ENCODE measurements around the gene HEXIM2. TPM values are rescaled to one million over a fixed set of nuclear protein-coding genes. Genes with fewer than 3 reads are reported as not detected.

Gene HEXIM2
- total RNA-seq, 1 experiment from 2014 or later, result 12.5 TPM

- no peak overlapping the region for H2BK12ac ChIP-seq (ENCODE audit: insufficient read length, low read depth, low read length)
- no peaks in the 10 kb centered on the region for H3K23me2 ChIP-seq (ENCODE audit: insufficient read length, low read depth, low read length, poor library complexity, severe bottlenecking)
- no peak overlapping the region for H2BK5ac ChIP-seq (ENCODE audit: insufficient read length, low read length)
- no peak overlapping the region for H2AK5ac ChIP-seq (ENCODE audit: insufficient read length, low read length)
- H2AFZ ChIP-seq (ENCODE audit: low read length), result no peak overlapping the region
- Mint-ChIP-seq H3K27me3 (ENCODE audit: low read depth) (no peaks in the 10 kb centered on the region), H3K4me3 (no peak overlapping the region), H3K27ac (peak overlapping the region in 2 of 3 experiments; percentile 5 to 52; a peak in 3 of 7 replicates), H3K9me3 (no peaks in the 10 kb centered on the region), H3K36me3 (ENCODE audit: insufficient read depth in 1 of 3, low read depth in 3 of 3) (peaks cover 0 to 4% (median 0%) of the 10 kb centered on the region in 3 experiments; a peak in 4 of 7 replicates), H3K4me1 (peaks cover 8 to 33% of the 10 kb centered on the region in 2 experiments)
- no peaks in the 10 kb centered on the region for H3K4me1 ChIP-seq (ENCODE audit: insufficient read depth, low read length)
- H2BK120ac ChIP-seq (ENCODE audit: low read depth, low read length, poor library complexity, severe bottlenecking), result no peak overlapping the region
- H4K5ac ChIP-seq (ENCODE audit: insufficient read length, low read depth, low read length), result no peak overlapping the region
- no peak overlapping the region for H3K27ac ChIP-seq (ENCODE audit: insufficient read length, low read depth, low read length)
- H3K4me2 ChIP-seq (ENCODE audit: insufficient read depth, insufficient read length, low read length), result no peak overlapping the region
- no peaks in the 10 kb centered on the region for H3K9me3 ChIP-seq (ENCODE audit: control insufficient read depth, low read depth, low read length)
- no peaks in the 10 kb centered on the region for H4K20me1 ChIP-seq (ENCODE audit: control insufficient read depth, insufficient read depth, insufficient read length)
- H3K9ac ChIP-seq (ENCODE audit: extremely low read depth, insufficient read length, low read length), result no peak overlapping the region
- no peak overlapping the region for H4K91ac ChIP-seq (ENCODE audit: insufficient read length, low read depth, low read length)
- H2BK20ac ChIP-seq (ENCODE audit: low read depth, low read length, poor library complexity, severe bottlenecking), result no peak overlapping the region
- H3T11ph ChIP-seq (ENCODE audit: low read length), result no peak overlapping the region
- no peak overlapping the region for H3K56ac ChIP-seq (ENCODE audit: insufficient read length, low read depth, low read length)
- no peak overlapping the region for H4K8ac ChIP-seq (replicated peaks; ENCODE audit: insufficient read length, low read depth, low read length)
- no peak overlapping the region for H3K18ac ChIP-seq (ENCODE audit: insufficient read length, low read depth, low read length)
- DNase-seq, result no peak
- H3K4ac ChIP-seq (ENCODE audit: low read depth, low read length), result no peak overlapping the region
- H3K79me2 ChIP-seq (ENCODE audit: insufficient read depth, low read length), result no peaks in the 10 kb centered on the region
- no peak overlapping the region for H3K14ac ChIP-seq (ENCODE audit: insufficient read depth, low read length)
- no CpG with 5 or more reads among the region's 11 CpGs for WGBS (ENCODE audit: extremely low coverage, insufficient read length, low lambda C conversion rate)
- no peak overlapping the region for H2BK15ac ChIP-seq (ENCODE audit: low read depth, low read length)
- H3K79me1 ChIP-seq (ENCODE audit: insufficient read depth, low read depth, low read length, poor library complexity, severe bottlenecking), result no peaks in the 10 kb centered on the region
- H3K27me3 ChIP-seq (ENCODE audit: insufficient read depth, low read length), result no peaks in the 10 kb centered on the region
- TF ChIP-seq, protein P1, sequence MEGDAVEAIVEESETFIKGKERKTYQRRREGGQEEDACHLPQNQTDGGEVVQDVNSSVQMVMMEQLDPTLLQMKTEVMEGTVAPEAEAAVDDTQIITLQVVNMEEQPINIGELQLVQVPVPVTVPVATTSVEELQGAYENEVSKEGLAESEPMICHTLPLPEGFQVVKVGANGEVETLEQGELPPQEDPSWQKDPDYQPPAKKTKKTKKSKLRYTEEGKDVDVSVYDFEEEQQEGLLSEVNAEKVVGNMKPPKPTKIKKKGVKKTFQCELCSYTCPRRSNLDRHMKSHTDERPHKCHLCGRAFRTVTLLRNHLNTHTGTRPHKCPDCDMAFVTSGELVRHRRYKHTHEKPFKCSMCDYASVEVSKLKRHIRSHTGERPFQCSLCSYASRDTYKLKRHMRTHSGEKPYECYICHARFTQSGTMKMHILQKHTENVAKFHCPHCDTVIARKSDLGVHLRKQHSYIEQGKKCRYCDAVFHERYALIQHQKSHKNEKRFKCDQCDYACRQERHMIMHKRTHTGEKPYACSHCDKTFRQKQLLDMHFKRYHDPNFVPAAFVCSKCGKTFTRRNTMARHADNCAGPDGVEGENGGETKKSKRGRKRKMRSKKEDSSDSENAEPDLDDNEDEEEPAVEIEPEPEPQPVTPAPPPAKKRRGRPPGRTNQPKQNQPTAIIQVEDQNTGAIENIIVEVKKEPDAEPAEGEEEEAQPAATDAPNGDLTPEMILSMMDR (conservative IDR thresholded peaks at IDR 0.05), result no peak
- no peak overlapping the region for H3K23ac ChIP-seq (ENCODE audit: insufficient read length, low read depth, low read length)
Observed at GRCh38 chr17:45115871-45116270, 45.8 kb upstream of the HEXIM2 start.
